ENCODE results near the gene SLC41A3. TPM values are rescaled to one million over a fixed set of nuclear protein-coding genes. Genes with fewer than 3 reads are reported as not detected.

The SLC41A3 gene
- total and polyA plus RNA-seq, 2 donors (not counting 1 experiment from before 2014, with no cell fraction given) = 49.4 to 52.8 TPM

DNA sequence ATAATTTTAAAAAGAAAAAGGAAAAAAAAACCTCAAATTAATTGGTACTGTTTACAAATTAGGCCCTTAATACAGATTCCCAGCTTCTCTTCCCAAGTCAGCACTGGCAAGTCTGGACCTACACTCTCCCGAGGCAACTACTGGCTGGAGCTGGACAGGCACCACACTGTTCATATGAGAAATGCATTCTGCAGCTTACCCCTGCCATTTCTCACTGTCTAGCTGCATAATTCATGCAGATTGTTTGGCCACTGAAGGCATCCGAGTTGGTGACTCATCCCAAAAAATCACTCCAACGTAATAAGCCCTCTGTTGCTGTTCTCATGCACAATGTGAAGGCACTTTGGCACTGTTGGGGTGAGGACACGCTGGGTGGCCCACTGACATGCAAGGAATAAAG is 69.7 kb downstream of the SLC41A3 start:
- no peak overlapping the region for H3K4me3 ChIP-seq (replicated peaks in 1 of 4; ENCODE audit: control extremely low read depth in 1 of 4, insufficient read depth in 1 of 4, low read depth in 3 of 4, low read length in 4 of 4)
- no peak overlapping the region for H3K9ac ChIP-seq (ENCODE audit: insufficient read depth, low read length)
- H3K4me2 ChIP-seq (ENCODE audit: extremely low read depth, insufficient read depth, low read length) = no peak overlapping the region
- H4K20me1 ChIP-seq (ENCODE audit: control insufficient read depth, extremely low read depth, insufficient read depth, low read length) = no peaks in the 10 kb centered on the region
- H3K27me3 ChIP-seq (ENCODE audit: control insufficient read depth, insufficient read depth, low read length) = no peaks in the 10 kb centered on the region
- H3K36me3 ChIP-seq (ENCODE audit: control insufficient read depth, insufficient read depth, low read length) = no peaks in the 10 kb centered on the region
- H3K27ac ChIP-seq (ENCODE audit: insufficient read depth, low read length) = no peak overlapping the region
- no peak for TF ChIP-seq EZH2 (IDR thresholded peaks at IDR 0.05; ENCODE audit: low read length, missing control alignments)
- TF ChIP-seq, protein P1, sequence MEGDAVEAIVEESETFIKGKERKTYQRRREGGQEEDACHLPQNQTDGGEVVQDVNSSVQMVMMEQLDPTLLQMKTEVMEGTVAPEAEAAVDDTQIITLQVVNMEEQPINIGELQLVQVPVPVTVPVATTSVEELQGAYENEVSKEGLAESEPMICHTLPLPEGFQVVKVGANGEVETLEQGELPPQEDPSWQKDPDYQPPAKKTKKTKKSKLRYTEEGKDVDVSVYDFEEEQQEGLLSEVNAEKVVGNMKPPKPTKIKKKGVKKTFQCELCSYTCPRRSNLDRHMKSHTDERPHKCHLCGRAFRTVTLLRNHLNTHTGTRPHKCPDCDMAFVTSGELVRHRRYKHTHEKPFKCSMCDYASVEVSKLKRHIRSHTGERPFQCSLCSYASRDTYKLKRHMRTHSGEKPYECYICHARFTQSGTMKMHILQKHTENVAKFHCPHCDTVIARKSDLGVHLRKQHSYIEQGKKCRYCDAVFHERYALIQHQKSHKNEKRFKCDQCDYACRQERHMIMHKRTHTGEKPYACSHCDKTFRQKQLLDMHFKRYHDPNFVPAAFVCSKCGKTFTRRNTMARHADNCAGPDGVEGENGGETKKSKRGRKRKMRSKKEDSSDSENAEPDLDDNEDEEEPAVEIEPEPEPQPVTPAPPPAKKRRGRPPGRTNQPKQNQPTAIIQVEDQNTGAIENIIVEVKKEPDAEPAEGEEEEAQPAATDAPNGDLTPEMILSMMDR (conservative IDR thresholded peaks at IDR 0.05 in 1 of 2, IDR thresholded peaks at IDR 0.05 in 1 of 2; ENCODE audit: low read depth in 1 of 2, low read length in 2 of 2) = no peak
- DNase-seq (ENCODE audit: low read depth in 2 of 2) = peak; percentile 33 to 75
- H2AFZ ChIP-seq (ENCODE audit: low read length) = no peak overlapping the region
- no peaks in the 10 kb centered on the region for H3K79me2 ChIP-seq (ENCODE audit: control insufficient read depth, insufficient read depth, low read length)
- H3K9me3 ChIP-seq (ENCODE audit: control insufficient read depth, insufficient read depth, low read depth, low read length) = no peaks in the 10 kb centered on the region
- no peaks in the 10 kb centered on the region for H3K4me1 ChIP-seq (ENCODE audit: control insufficient read depth, extremely low read depth, insufficient read depth, low read length)

GRCh38 chr3:126013751-126014156 is 70.2 kb downstream of the SLC41A3 start:
- H3K9me3 ChIP-seq (ENCODE audit: control insufficient read depth, insufficient read depth, low read depth, low read length) = no peaks in the 10 kb centered on the region
- no peaks in the 10 kb centered on the region for H4K20me1 ChIP-seq (ENCODE audit: control insufficient read depth, extremely low read depth, insufficient read depth, low read length)
- no peak overlapping the region for H3K4me3 ChIP-seq (replicated peaks in 1 of 4; ENCODE audit: control extremely low read depth in 1 of 4, insufficient read depth in 1 of 4, low read depth in 3 of 4, low read length in 4 of 4)
- no peak overlapping the region for H2AFZ ChIP-seq (ENCODE audit: low read length)
- DNase-seq (ENCODE audit: low read depth in 2 of 2) = peak in 1 of 2 donors; percentile 23
- no peaks in the 10 kb centered on the region for H3K27me3 ChIP-seq (ENCODE audit: control insufficient read depth, insufficient read depth, low read length)
- H3K4me1 ChIP-seq (ENCODE audit: control insufficient read depth, extremely low read depth, insufficient read depth, low read length) = no peaks in the 10 kb centered on the region
- no peaks in the 10 kb centered on the region for H3K79me2 ChIP-seq (ENCODE audit: control insufficient read depth, insufficient read depth, low read length)
- no peaks in the 10 kb centered on the region for H3K36me3 ChIP-seq (ENCODE audit: control insufficient read depth, insufficient read depth, low read length)
- H3K27ac ChIP-seq (ENCODE audit: insufficient read depth, low read length) = no peak overlapping the region
- no peak overlapping the region for H3K9ac ChIP-seq (ENCODE audit: insufficient read depth, low read length)
- no peak overlapping the region for H3K4me2 ChIP-seq (ENCODE audit: extremely low read depth, insufficient read depth, low read length)
- no peak for TF ChIP-seq EZH2 (IDR thresholded peaks at IDR 0.05; ENCODE audit: low read length, missing control alignments)
- TF ChIP-seq, protein P1 (conservative IDR thresholded peaks at IDR 0.05 in 1 of 2, IDR thresholded peaks at IDR 0.05 in 1 of 2; ENCODE audit: low read depth in 1 of 2, low read length in 2 of 2) = no peak

DNA sequence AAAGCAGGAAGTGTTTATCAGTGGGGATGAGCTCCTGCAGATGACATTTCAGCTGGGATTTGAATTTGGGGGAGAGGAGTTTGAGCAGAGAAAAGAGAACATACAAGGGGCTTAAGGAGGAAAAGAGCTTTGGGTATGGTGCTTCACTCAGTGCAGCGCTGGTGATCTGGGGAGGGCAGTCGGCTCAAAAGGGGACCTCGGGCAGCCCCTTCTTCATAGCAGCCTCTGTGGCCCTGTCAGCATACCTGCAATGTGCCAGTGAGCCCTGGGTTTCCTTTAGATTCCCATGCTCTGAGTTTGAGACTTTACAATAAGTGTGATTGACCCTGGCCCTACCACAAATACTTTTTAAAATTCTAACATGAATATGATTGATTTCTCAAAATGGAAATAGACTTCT is 74.7 kb downstream of the SLC41A3 start:
- no peak overlapping the region for H3K27ac ChIP-seq (ENCODE audit: insufficient read depth, low read length)
- no peak overlapping the region for H2AFZ ChIP-seq (ENCODE audit: low read length)
- TF ChIP-seq, protein P1 (conservative IDR thresholded peaks at IDR 0.05 in 1 of 2, IDR thresholded peaks at IDR 0.05 in 1 of 2; ENCODE audit: low read depth in 1 of 2, low read length in 2 of 2) = no peak
- TF ChIP-seq EZH2 (IDR thresholded peaks at IDR 0.05; ENCODE audit: low read length, missing control alignments) = no peak

More for the DNA sequence above, 74.7 kb downstream of the SLC41A3 start:
- Histone ChIP-seq H3K4me2 (ENCODE audit: extremely low read depth, insufficient read depth, low read length) (no peak overlapping the region), H3K27me3 (ENCODE audit: control insufficient read depth, insufficient read depth, low read length) (no peaks in the 10 kb centered on the region), H3K4me1 (ENCODE audit: control insufficient read depth, extremely low read depth, insufficient read depth, low read length) (no peaks in the 10 kb centered on the region), H3K79me2 (ENCODE audit: control insufficient read depth, insufficient read depth, low read length) (no peaks in the 10 kb centered on the region), H3K36me3 (ENCODE audit: control insufficient read depth, insufficient read depth, low read length) (peaks cover 6% of the 10 kb centered on the region), H3K9ac (ENCODE audit: insufficient read depth, low read length) (no peak overlapping the region), H3K9me3 (ENCODE audit: control insufficient read depth, insufficient read depth, low read depth, low read length) (no peaks in the 10 kb centered on the region), H3K4me3 (replicated peaks in 1 of 4; ENCODE audit: control extremely low read depth in 1 of 4, insufficient read depth in 1 of 4, low read depth in 3 of 4, low read length in 4 of 4) (no peak overlapping the region), H4K20me1 (ENCODE audit: control insufficient read depth, extremely low read depth, insufficient read depth, low read length) (no peaks in the 10 kb centered on the region)
- no peak for DNase-seq (ENCODE audit: low read depth in 2 of 2)
